Activated naive CD4-positive, alpha-beta T cell treated with anti-CD3 and anti-CD28 coated beads, Interleukin-2, amount 50 U/mL, for 16 hours (primary cell): ENCODE measurements around the gene VIP.

Source experiments
- DNase-seq: peaks from one replicate; pipeline ENCODE4 v3.0.0-alpha.2; 2020

VIP gene

DNA sequence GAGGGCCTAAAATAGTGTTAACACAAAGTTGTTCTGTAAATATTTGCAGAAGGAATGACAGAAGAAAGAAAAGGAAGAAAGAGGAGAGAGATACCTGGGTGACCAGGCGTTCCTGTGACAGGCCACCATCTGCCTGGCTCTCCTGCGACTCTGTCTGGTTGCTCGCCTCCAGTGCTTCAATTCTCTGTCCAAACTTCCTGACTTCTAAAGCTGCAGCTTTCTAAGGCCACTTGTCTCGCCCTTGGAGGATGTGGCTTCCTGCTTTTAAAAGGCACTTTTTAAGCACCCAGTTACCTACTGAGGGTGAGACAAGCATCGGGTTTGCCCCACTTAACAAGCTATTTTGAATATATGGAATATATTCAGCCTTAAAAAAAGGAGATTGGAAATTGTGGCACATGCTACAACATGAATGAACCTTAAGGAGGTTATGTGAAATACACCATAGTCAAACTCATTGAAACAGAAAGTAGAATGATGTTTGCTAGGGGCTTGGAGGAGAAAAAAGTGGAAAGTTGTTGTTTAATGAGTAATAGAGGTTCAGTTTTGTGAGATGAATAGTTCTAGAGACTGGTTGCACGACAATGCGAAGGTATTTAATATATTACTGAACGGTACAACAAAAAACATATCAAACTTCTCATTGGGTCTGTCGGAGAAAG, 32.8 kb downstream of the VIP start:
- DNase-seq = no peak

DNA sequence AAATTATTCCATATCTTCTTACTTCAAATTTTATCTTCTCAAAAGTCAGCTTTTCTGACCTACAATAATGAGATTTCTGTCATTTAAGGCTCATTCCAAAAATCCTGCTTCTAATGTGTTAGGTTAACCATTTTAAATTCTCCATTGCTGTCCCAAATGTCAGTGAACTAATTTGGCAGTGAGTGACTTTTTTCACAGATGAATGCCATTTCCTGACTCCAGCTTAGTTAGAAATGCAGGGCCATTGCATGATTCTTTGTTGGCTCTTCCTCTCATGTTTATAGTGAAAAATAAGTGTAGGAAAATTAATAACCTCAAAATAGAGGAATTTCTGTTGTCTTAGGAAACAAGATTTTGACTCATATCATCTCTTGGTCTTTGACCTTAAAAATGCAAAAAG, 44.1 kb downstream of the VIP start:
- no peak for DNase-seq

DNA sequence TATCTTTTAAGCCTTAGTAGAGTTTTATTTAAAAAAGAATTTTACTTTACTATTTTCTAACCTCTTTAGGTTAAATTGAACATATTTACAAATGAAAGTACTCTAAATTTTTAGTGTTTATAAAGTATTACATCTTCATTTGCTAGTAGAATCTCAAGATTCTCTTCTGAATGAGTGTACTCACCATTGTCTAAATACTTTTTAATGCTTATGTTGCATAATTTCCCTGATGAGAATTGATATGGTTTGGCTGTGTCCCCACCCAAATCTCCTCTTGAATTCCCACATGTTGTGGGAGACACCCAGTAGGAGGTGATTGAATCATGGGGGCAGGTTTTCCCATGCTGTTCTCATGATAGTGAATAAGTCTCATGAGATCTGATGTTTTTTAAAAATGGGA, 53.6 kb downstream of the VIP start:
- DNase-seq = no peak
